ENCODE measurements around the gene NCAN.

DNA sequence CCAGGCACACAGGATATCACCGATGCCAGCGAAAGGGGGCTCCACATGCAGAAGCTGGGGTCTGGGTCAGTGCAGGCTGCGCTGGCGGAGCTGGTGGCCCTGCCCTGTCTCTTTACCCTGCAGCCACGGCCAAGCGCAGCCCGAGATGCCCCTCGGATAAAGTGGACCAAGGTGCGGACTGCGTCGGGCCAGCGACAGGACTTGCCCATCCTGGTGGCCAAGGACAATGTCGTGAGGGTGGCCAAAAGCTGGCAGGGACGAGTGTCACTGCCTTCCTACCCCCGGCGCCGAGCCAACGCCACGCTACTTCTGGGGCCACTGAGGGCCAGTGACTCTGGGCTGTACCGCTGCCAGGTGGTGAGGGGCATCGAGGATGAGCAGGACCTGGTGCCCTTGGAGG, 7.2 kb downstream of the NCAN start:
- TF ChIP-seq, protein P1, sequence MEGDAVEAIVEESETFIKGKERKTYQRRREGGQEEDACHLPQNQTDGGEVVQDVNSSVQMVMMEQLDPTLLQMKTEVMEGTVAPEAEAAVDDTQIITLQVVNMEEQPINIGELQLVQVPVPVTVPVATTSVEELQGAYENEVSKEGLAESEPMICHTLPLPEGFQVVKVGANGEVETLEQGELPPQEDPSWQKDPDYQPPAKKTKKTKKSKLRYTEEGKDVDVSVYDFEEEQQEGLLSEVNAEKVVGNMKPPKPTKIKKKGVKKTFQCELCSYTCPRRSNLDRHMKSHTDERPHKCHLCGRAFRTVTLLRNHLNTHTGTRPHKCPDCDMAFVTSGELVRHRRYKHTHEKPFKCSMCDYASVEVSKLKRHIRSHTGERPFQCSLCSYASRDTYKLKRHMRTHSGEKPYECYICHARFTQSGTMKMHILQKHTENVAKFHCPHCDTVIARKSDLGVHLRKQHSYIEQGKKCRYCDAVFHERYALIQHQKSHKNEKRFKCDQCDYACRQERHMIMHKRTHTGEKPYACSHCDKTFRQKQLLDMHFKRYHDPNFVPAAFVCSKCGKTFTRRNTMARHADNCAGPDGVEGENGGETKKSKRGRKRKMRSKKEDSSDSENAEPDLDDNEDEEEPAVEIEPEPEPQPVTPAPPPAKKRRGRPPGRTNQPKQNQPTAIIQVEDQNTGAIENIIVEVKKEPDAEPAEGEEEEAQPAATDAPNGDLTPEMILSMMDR (IDR thresholded peaks at IDR 0.05): no peak
- TF ChIP-seq POLR2A (IDR thresholded peaks at IDR 0.05): no peak
